GM12891 (cell line): ENCODE data around the gene PRLR.

Experiments
- POLR2AphosphoS5 ChIP-seq: IDR thresholded peaks from 2 replicates; pipeline ENCODE4 v1.6.1; 2011; ENCODE audit warnings: low read depth, low read length, control low read depth
- SPI1 ChIP-seq: IDR thresholded peaks from 2 replicates; pipeline ENCODE4 v1.6.1; 2011; ENCODE audit warnings: low read depth, low read length, control low read depth
- TAF1 ChIP-seq: IDR thresholded peaks from 2 replicates; pipeline ENCODE4 v1.6.1; 2011; ENCODE audit warnings: low read depth, low read length, control low read depth

DNA sequence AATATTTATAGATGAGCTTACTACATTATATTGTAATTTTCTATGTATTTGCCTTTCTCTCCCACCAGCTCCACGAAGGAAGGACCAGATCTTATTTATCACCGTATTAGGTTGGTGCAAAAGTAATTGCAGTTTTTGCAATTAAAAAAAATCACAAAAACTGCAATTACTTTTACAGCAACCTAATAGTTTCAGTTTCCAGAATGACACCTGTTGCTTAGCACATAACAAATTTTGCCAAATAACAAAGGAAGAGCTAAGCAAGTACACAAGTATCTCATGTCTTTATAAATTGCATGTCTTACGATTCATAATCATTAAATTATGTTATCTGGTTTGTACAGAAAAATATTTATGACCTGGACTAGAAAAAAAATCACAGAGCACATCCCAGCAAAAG is 228.4 kb downstream of the PRLR start:
- TF ChIP-seq SPI1 (no peak), POLR2AphosphoS5 (no peak), TAF1 (no peak)
